Nephron progenitor cell (in vitro differentiated cells): Measurements from ENCODE around the gene RAPGEF5.

Source experiments
- DNase-seq: peaks from one replicate; pipeline ENCODE4 v3.0.0; 2021
- H3K27ac Mint-ChIP-seq: 2 replicates; pipeline ENCODE4 v1.8.0; 2021; ENCODE audit warnings: mild to moderate bottlenecking, moderate library complexity, mixed read lengths
- H3K27me3 Mint-ChIP-seq: 2 replicates; pipeline ENCODE4 v1.8.0; 2021; ENCODE audit warnings: mild to moderate bottlenecking, low read depth, mixed read lengths; ENCODE audit not compliant: poor library complexity
- H3K36me3 Mint-ChIP-seq: 2 replicates; pipeline ENCODE4 v1.8.0; 2021; ENCODE audit warnings: low read depth, mixed read lengths
- H3K4me1 Mint-ChIP-seq: 2 replicates; pipeline ENCODE4 v1.8.0; 2021; ENCODE audit warnings: mixed read lengths
- H3K4me3 Mint-ChIP-seq: 2 replicates; pipeline ENCODE4 v1.8.0; 2021; ENCODE audit warnings: mild to moderate bottlenecking, moderate library complexity, mixed read lengths
- H3K9me3 Mint-ChIP-seq: 2 replicates; pipeline ENCODE4 v1.8.0; 2021; ENCODE audit warnings: mild to moderate bottlenecking, moderate library complexity, mixed read lengths
- CTCF ChIP-seq: fragments of 200-600 bp; sonication (generic); IDR thresholded peaks from 2 replicates; pipeline ENCODE4 v1.5.0; 2021; ENCODE audit warnings: antibody characterized with exemption

Gene RAPGEF5

GRCh38 chr7:22156205-22156604, 200.7 kb downstream of the RAPGEF5 start:
- H3K9me3 Mint-ChIP-seq, result no peaks in the 10 kb centered on the region
- H3K36me3 Mint-ChIP-seq, result peaks cover 5% of the 10 kb centered on the region
- no peak for TF ChIP-seq CTCF
- no peak for DNase-seq
- H3K4me3 Mint-ChIP-seq, result no peak overlapping the region
- H3K27ac Mint-ChIP-seq, result no peak overlapping the region
- H3K27me3 Mint-ChIP-seq, result peaks cover 4% of the 10 kb centered on the region
- H3K4me1 Mint-ChIP-seq, result peaks cover 14% of the 10 kb centered on the region

GRCh38 chr7:22154143-22154529, 202.8 kb downstream of the RAPGEF5 start:
- Mint-ChIP-seq H3K4me1 (peaks cover 14% of the 10 kb centered on the region), H3K9me3 (no peaks in the 10 kb centered on the region), H3K36me3 (peaks cover 14% of the 10 kb centered on the region), H3K27ac (no peak overlapping the region), H3K27me3 (peaks cover 4% of the 10 kb centered on the region), H3K4me3 (no peak overlapping the region)
- no peak for TF ChIP-seq CTCF
- DNase-seq, result peak; percentile 6

GRCh38 chr7:22153432-22154142, 203.4 kb downstream of the RAPGEF5 start:
- no peak overlapping the region for H3K4me3 Mint-ChIP-seq
- DNase-seq, result no peak
- no peak overlapping the region for H3K27ac Mint-ChIP-seq
- H3K27me3 Mint-ChIP-seq, result peaks cover 4% of the 10 kb centered on the region
- TF ChIP-seq CTCF, result no peak
- H3K36me3 Mint-ChIP-seq, result peaks cover 20% of the 10 kb centered on the region
- H3K9me3 Mint-ChIP-seq, result no peaks in the 10 kb centered on the region
- H3K4me1 Mint-ChIP-seq, result peaks cover 14% of the 10 kb centered on the region

- Mint-ChIP-seq H3K4me3 (no peak overlapping the region), H3K27me3 (peaks cover 4% of the 10 kb centered on the region), H3K9me3 (no peaks in the 10 kb centered on the region), H3K4me1 (peaks cover 14% of the 10 kb centered on the region), H3K27ac (no peak overlapping the region), H3K36me3 (peaks cover 23% of the 10 kb centered on the region)
- TF ChIP-seq CTCF, result no peak
- no peak for DNase-seq
Measured at GRCh38 chr7:22152690-22153089, 204.3 kb downstream of the RAPGEF5 start.

- Mint-ChIP-seq H3K9me3 (no peaks in the 10 kb centered on the region), H3K27ac (no peak overlapping the region), H3K4me3 (no peak overlapping the region), H3K4me1 (peaks cover 19% of the 10 kb centered on the region), H3K36me3 (peaks cover 27% of the 10 kb centered on the region), H3K27me3 (peaks cover 4% of the 10 kb centered on the region)
- DNase-seq, result no peak
- TF ChIP-seq CTCF, result no peak
Measured at GRCh38 chr7:22151901-22152300, 205.1 kb downstream of the RAPGEF5 start.

- no peak for DNase-seq
- peaks cover 25% of the 10 kb centered on the region for H3K36me3 Mint-ChIP-seq
- peaks cover 23% of the 10 kb centered on the region for H3K4me1 Mint-ChIP-seq
- no peak overlapping the region for H3K27ac Mint-ChIP-seq
- H3K4me3 Mint-ChIP-seq, result no peak overlapping the region
- no peaks in the 10 kb centered on the region for H3K9me3 Mint-ChIP-seq
- peaks cover 4% of the 10 kb centered on the region for H3K27me3 Mint-ChIP-seq
- no peak for TF ChIP-seq CTCF
Measured at GRCh38 chr7:22150221-22150620, 206.7 kb downstream of the RAPGEF5 start.
